Hepatocyte (in vitro differentiated cells): ENCODE data around the gene SLC38A10. TPM values are rescaled to one million over a fixed set of nuclear protein-coding genes. Genes with fewer than 3 reads are reported as not detected.

Experiments used
- DNase-seq: peaks from one replicate; pipeline ENCODE4 v3.0.0-alpha.2; 2016; ENCODE audit warnings: low spot score
- H2AFZ ChIP-seq: fragments of 200-600 bp; sonication (generic); 2 replicates; pipeline ENCODE4 v1.6.0; 2016; ENCODE audit warnings: antibody characterized with exemption, mild to moderate bottlenecking
- H3K27ac ChIP-seq: fragments of 200-600 bp; sonication (generic); 2 replicates; pipeline ENCODE4 v1.5.1; 2016; ENCODE audit warnings: mild to moderate bottlenecking
- H3K27me3 ChIP-seq: fragments of 200-600 bp; sonication (generic); 2 replicates; pipeline ENCODE4 v1.6.1; 2016
- H3K36me3 ChIP-seq: fragments of 200-600 bp; sonication (generic); replicated peaks from 2 replicates; pipeline ENCODE4 v1.5.1; 2016; ENCODE audit warnings: low read depth; ENCODE audit not compliant: insufficient read depth
- H3K4me1 ChIP-seq: fragments of 200-600 bp; sonication (generic); 2 replicates; pipeline ENCODE4 v1.5.1; 2016; ENCODE audit warnings: mild to moderate bottlenecking, moderate library complexity; ENCODE audit not compliant: insufficient read depth
- H3K4me2 ChIP-seq: fragments of 200-600 bp; sonication (generic); 2 replicates; pipeline ENCODE4 v1.6.0; 2016
- H3K4me3 ChIP-seq: fragments of 200-600 bp; sonication (generic); 2 replicates; pipeline ENCODE4 v1.5.1; 2016; ENCODE audit warnings: mild to moderate bottlenecking
- H3K79me2 ChIP-seq: fragments of 200-600 bp; sonication (generic); 2 replicates; pipeline ENCODE4 v1.6.0; 2017; ENCODE audit warnings: mild to moderate bottlenecking
- H3K9me2 ChIP-seq: fragments of 200-600 bp; sonication (generic); replicated peaks from 2 replicates; pipeline ENCODE4 v1.6.0; 2017; ENCODE audit warnings: mild to moderate bottlenecking; ENCODE audit not compliant: insufficient read depth
- H3K9me3 ChIP-seq: fragments of 200-600 bp; sonication (generic); 2 replicates; pipeline ENCODE4 v1.5.1; 2016; ENCODE audit warnings: low read depth, mild to moderate bottlenecking
- H4K20me1 ChIP-seq: fragments of 200-600 bp; sonication (generic); 2 replicates; pipeline ENCODE4 v1.6.0; 2016; ENCODE audit warnings: mild to moderate bottlenecking; ENCODE audit not compliant: insufficient read depth, poor library complexity, severe bottlenecking
- CTCF ChIP-seq: fragments of 200-600 bp; sonication (generic); IDR thresholded peaks from 2 replicates; pipeline ENCODE4 v1.5.1; 2016; ENCODE audit warnings: antibody characterized with exemption, mild to moderate bottlenecking; ENCODE audit not compliant: poor library complexity
- EZH2 ChIP-seq: fragments of 200-600 bp; sonication (generic); IDR thresholded peaks from 2 replicates; pipeline ENCODE4 v1.6.1; 2016; ENCODE audit warnings: antibody characterized with exemption, mild to moderate bottlenecking, borderline replicate concordance
- EZH2phosphoT487 ChIP-seq: fragments of 200-600 bp; sonication (generic); IDR thresholded peaks from one replicate; pipeline ENCODE4 v1.6.1; 2018; ENCODE audit warnings: antibody characterized with exemption, mild to moderate bottlenecking, low read depth, moderate library complexity; ENCODE audit not compliant: unreplicated experiment, severe bottlenecking
- WGBS: methylation state at CpG from one replicate; pipeline ENCODE4 v1.1.6; 2016; ENCODE audit warnings: low lambda C conversion rate; ENCODE audit errors: missing lambda C conversion rate; 5-methylcytosine and 5-hydroxymethylcytosine counted together
- polyA plus RNA-seq: library from polyadenylated mRNA; unstranded; fragments of >200 nt; fragmentation: Nextera tagmentation; extraction: Ambion mirVana; gene quantifications from 2 replicates; pipeline ENCODE4 v1.2.1, GENCODE V29; 2016
- total RNA-seq: library from RNA; depleted of rRNA; stranded (reverse); fragments of >200 nt; gene quantifications from 2 replicates; pipeline ENCODE4 v1.2.3, GENCODE V29; 2014

The SLC38A10 gene
- total and polyA plus RNA-seq, 2 experiments from 2014 or later: 91.4 to 124 TPM

GRCh38 chr17:81300586-81301155 is 5.6 kb upstream of the SLC38A10 start:
- no peak for DNase-seq
- WGBS: 96% methylated on average over 19 of the region's 19 CpGs
- peaks cover 1% of the 10 kb centered on the region for H3K79me2 ChIP-seq
- no peak overlapping the region for H3K4me2 ChIP-seq
- no peak overlapping the region for H3K4me3 ChIP-seq
- H3K9me3 ChIP-seq: no peaks in the 10 kb centered on the region
- no peaks in the 10 kb centered on the region for H3K9me2 ChIP-seq
- no peak for TF ChIP-seq EZH2
- no peak for TF ChIP-seq EZH2phosphoT487
- no peak for TF ChIP-seq CTCF
- no peaks in the 10 kb centered on the region for H4K20me1 ChIP-seq
- H3K36me3 ChIP-seq: no peaks in the 10 kb centered on the region
- H3K4me1 ChIP-seq: peaks cover 4% of the 10 kb centered on the region
- no peaks in the 10 kb centered on the region for H3K27me3 ChIP-seq
- no peak overlapping the region for H2AFZ ChIP-seq
- H3K27ac ChIP-seq: no peak overlapping the region

- H2AFZ ChIP-seq: no peak overlapping the region
- no peak overlapping the region for H3K4me2 ChIP-seq
Measured at GRCh38 chr17:81299846-81300585, 4.9 kb upstream of the SLC38A10 start.

GRCh38 chr17:81298991-81299738 is 4.1 kb upstream of the SLC38A10 start:
- Histone ChIP-seq H3K9me3 (no peaks in the 10 kb centered on the region), H3K4me3 (no peak overlapping the region), H3K27ac (no peak overlapping the region), H3K27me3 (no peaks in the 10 kb centered on the region), H3K9me2 (no peaks in the 10 kb centered on the region), H3K79me2 (peaks cover 13% of the 10 kb centered on the region), H3K4me2 (no peak overlapping the region), H2AFZ (no peak overlapping the region), H3K4me1 (peaks cover 8% of the 10 kb centered on the region), H4K20me1 (no peaks in the 10 kb centered on the region), H3K36me3 (no peaks in the 10 kb centered on the region)
- no peak for DNase-seq
- TF ChIP-seq EZH2 (no peak), EZH2phosphoT487 (no peak), CTCF (no peak)
- 76% methylated on average over 15 of the region's 15 CpGs for WGBS

More at GRCh38 chr17:81299846-81300585, 4.9 kb upstream of the SLC38A10 start:
- Histone ChIP-seq H3K9me2 (no peaks in the 10 kb centered on the region), H3K9me3 (no peaks in the 10 kb centered on the region), H3K27ac (no peak overlapping the region), H4K20me1 (no peaks in the 10 kb centered on the region), H3K36me3 (no peaks in the 10 kb centered on the region), H3K4me3 (no peak overlapping the region), H3K27me3 (no peaks in the 10 kb centered on the region), H3K4me1 (peaks cover 5% of the 10 kb centered on the region), H3K79me2 (peaks cover 4% of the 10 kb centered on the region)
- no peak for TF ChIP-seq EZH2phosphoT487
- no peak for TF ChIP-seq CTCF
- no peak for TF ChIP-seq EZH2
- no peak for DNase-seq
- 93% methylated on average over 18 of the region's 19 CpGs for WGBS
